BE2C (cell line): ENCODE data around the gene S100A9.
"Not testable (repeated sequence)": the region's sequence is repeated elsewhere in the genome, so short reads cannot be mapped to it uniquely, and the experiment has no call there.

ENCODE experiments used
- DNase-seq: peaks from one replicate; pipeline ENCODE4 v3.0.0-alpha.2; 2020
- H3K27me3 ChIP-seq: fragments of 250-450 bp; sonication (Bioruptor Pico); 2 replicates; pipeline ENCODE4 v1.5.1; 2020; ENCODE audit warnings: mild to moderate bottlenecking
- H3K36me3 ChIP-seq: fragments of 250-450 bp; sonication (Bioruptor Pico); 2 replicates; pipeline ENCODE4 v1.5.1; 2020; ENCODE audit warnings: mild to moderate bottlenecking
- H3K4me1 ChIP-seq: fragments of 250-450 bp; sonication (Bioruptor Pico); 2 replicates; pipeline ENCODE4 v1.5.1; 2020
- H3K4me3 ChIP-seq: 2 replicates; pipeline ENCODE4 v1.5.1; 2011; ENCODE audit warnings: low read depth, low read length
- H3K9me3 ChIP-seq: fragments of 250-450 bp; sonication (Bioruptor Pico); 2 replicates; pipeline ENCODE4 v1.5.1; 2020
- TF ChIP-seq, protein P1 (sequence below): IDR thresholded peaks from 2 replicates; pipeline ENCODE4 v1.5.1; 2012; ENCODE audit warnings: mild to moderate bottlenecking, low read depth, low read length

S100A9 gene

GRCh38 chr1:153343811-153344717 lies 13.6 kb upstream of the S100A9 start:
- Histone ChIP-seq H3K9me3 (no peaks in the 10 kb centered on the region), H3K36me3 (no peaks in the 10 kb centered on the region), H3K4me1 (no peaks in the 10 kb centered on the region), H3K4me3 (no peak overlapping the region), H3K27me3 (peaks cover 26% of the 10 kb centered on the region)
- no peak for DNase-seq
- TF ChIP-seq, protein P1, sequence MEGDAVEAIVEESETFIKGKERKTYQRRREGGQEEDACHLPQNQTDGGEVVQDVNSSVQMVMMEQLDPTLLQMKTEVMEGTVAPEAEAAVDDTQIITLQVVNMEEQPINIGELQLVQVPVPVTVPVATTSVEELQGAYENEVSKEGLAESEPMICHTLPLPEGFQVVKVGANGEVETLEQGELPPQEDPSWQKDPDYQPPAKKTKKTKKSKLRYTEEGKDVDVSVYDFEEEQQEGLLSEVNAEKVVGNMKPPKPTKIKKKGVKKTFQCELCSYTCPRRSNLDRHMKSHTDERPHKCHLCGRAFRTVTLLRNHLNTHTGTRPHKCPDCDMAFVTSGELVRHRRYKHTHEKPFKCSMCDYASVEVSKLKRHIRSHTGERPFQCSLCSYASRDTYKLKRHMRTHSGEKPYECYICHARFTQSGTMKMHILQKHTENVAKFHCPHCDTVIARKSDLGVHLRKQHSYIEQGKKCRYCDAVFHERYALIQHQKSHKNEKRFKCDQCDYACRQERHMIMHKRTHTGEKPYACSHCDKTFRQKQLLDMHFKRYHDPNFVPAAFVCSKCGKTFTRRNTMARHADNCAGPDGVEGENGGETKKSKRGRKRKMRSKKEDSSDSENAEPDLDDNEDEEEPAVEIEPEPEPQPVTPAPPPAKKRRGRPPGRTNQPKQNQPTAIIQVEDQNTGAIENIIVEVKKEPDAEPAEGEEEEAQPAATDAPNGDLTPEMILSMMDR = no peak

- TF ChIP-seq, protein P1 = no peak
- H3K4me1 ChIP-seq = no peaks in the 10 kb centered on the region
- no peak for DNase-seq
- H3K4me3 ChIP-seq = no peak overlapping the region
- no peaks in the 10 kb centered on the region for H3K9me3 ChIP-seq
- H3K36me3 ChIP-seq = no peaks in the 10 kb centered on the region
- H3K27me3 ChIP-seq = peaks cover 31% of the 10 kb centered on the region
Observed at GRCh38 chr1:153344718-153345025, 13.0 kb upstream of the S100A9 start.

DNA sequence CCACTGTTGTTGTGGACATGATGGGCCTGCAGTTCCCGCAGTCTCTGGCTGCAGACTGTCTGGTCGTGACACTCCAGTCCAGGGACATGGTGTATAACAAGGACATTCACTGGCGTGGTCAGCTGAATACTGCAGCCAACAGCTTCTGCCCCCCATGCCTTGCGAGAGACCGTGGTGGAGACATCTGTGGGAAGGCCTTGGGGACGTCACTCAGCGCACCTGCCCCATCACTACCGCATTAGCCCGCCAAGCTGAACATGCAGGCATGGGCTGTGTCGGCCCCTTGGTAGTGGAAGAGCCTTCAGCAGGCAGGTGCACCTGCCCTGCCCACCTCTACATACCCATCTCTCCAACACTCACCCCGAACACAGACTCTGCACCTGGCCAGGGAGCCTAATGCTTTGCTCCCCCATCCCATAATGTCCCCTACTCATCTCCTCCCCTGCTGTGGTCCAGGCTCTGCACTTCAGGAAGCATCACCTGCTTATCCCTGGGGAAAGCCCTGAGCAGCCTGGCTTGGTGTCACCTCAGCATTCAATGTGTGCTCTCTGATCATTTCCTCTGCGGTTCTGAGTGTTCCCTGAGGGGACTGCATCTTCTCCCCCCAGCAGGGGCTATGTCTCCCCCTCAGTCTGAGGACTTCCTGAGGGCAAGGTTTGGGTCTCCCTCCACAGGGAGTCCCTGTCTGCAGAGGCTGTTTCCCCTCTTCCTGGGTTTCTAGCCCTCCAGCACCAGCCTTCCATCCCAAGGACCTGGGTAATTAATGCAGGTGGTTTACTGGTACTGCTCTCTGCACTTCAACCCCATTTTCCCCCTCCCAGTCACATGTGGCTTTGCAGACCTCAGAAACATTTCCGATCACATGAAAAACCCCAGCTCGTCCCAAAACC lies 12.2 kb upstream of the S100A9 start:
- no peak overlapping the region for H3K4me3 ChIP-seq
- no peaks in the 10 kb centered on the region for H3K4me1 ChIP-seq

GRCh38 chr1:153346077-153346723 lies 11.5 kb upstream of the S100A9 start:
- H3K4me1 ChIP-seq = no peaks in the 10 kb centered on the region
- no peak overlapping the region for H3K4me3 ChIP-seq
- TF ChIP-seq, protein P1 = no peak
- DNase-seq = no peak
- H3K9me3 ChIP-seq = no peaks in the 10 kb centered on the region
- no peaks in the 10 kb centered on the region for H3K36me3 ChIP-seq
- peaks cover 34% of the 10 kb centered on the region for H3K27me3 ChIP-seq

More for the DNA sequence above, 12.2 kb upstream of the S100A9 start:
- Histone ChIP-seq H3K27me3 (peaks cover 28% of the 10 kb centered on the region), H3K36me3 (no peaks in the 10 kb centered on the region), H3K9me3 (no peaks in the 10 kb centered on the region)
- no peak for DNase-seq
- TF ChIP-seq, protein P1 = no peak

- not testable (repeated sequence) for H3K4me1 ChIP-seq, H3K4me3 ChIP-seq, DNase-seq, H3K36me3 ChIP-seq, H3K9me3 ChIP-seq
- H3K27me3 ChIP-seq = peaks cover 33% of the 10 kb centered on the region
Observed at GRCh38 chr1:153347049-153347448, 10.6 kb upstream of the S100A9 start.

DNA sequence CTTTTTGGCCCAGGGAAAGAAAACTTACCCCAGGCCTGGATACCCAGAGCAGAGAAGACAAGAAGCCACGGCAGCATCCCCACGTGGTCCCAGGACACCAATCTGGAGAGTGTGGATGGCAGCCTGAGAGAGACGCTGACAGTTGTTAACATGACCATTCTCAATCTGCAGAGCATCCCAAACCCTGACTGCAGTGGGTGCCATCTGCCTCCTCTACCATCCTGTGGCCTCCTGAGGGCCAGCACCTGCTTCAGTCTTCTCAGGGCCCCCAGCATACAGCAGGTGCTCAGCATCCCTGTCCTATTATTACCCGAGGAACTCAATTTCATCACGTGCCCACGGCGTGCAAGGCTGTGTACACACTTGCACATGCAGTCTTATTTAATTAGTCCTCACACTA lies 9.8 kb upstream of the S100A9 start:
- Histone ChIP-seq H3K36me3 (no peaks in the 10 kb centered on the region), H3K4me1 (no peaks in the 10 kb centered on the region), H3K27me3 (peaks cover 30% of the 10 kb centered on the region), H3K4me3 (no peak overlapping the region), H3K9me3 (no peaks in the 10 kb centered on the region)
- TF ChIP-seq, protein P1 = no peak
- no peak for DNase-seq
